GM20431 (cell line): ENCODE measurements around the gene ALOX5AP.

ENCODE experiments used
- in situ Hi-C: fragments of 300-500 bp; cut with MseI, MboI; formaldehyde crosslinking; loops from one replicate; pipeline ENCODE4 v1.15.0; 2020; ENCODE audit warnings: low sequenced_read_pairs; ENCODE audit not compliant: unreplicated experiment

The ALOX5AP gene

GRCh38 chr13:30735025-30735871 lies at the start of gene ALOX5AP:
Gene ALOX5AP (plus strand): TSS chr13:30735543. CDS start chr13:30735606, 63 bp downstream.
- in situ Hi-C loops, result no loop called here

DNA sequence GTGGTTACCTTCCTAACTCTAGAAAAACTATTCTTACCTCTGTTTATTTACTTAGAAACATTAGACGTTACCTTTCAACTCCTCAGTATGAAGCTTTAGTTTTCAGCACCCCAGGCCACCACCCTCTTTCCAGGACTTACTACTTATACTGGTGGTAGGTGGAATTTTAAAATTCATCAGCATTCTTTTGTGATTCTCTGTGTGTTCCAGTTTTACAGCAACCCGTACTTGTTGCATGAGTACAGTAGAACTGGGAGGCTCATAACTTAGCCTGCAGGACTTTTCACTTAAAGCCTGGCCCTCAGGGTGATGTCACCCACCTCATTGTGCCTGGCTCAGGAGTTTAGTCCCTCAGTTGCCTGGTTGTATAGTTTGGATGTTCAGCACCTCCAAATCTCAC lies 49.4 kb upstream of the ALOX5AP start:
- in situ Hi-C loops, result no loop called here

DNA sequence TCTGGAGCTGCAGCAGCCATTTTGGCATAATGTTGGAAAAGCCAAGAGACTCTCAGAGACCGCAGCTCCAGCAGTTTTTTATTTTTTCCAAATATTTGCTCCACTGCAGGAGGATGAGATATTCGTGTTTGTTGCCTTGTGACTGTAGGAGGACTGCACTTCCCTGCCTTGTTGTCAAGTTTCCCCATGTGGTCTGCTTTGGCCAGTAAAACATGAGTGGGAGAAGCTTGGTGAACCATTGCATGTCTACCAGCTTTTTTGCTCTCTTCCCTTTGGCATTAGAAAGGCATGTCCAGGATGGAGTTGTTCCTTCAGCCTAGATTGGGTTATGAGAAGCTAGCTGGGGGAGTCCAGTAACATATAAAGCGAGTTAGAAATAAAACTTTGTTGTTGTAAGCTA lies 47.7 kb upstream of the ALOX5AP start:
- in situ Hi-C loops, result no loop called here

DNA sequence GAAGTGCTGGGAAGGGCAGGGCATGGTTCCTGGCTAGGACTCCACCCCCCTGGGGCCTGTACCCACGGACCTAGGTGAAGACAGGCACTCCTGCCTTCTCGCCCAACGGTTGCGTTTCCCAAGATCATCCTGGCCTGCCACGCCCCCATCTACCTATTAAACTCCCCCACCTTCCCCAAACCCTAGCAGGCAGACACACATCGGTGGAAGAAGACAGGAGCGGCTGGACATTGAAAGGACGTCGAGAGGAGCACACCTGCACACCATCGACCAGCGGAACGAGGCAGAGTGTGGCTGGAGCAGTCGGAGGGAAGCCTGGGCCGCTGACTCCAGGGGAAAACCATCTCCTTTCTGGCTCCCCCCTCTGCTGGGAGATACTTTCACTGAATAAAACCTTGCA lies 45.6 kb upstream of the ALOX5AP start:
- in situ Hi-C loops, result no loop called here

DNA sequence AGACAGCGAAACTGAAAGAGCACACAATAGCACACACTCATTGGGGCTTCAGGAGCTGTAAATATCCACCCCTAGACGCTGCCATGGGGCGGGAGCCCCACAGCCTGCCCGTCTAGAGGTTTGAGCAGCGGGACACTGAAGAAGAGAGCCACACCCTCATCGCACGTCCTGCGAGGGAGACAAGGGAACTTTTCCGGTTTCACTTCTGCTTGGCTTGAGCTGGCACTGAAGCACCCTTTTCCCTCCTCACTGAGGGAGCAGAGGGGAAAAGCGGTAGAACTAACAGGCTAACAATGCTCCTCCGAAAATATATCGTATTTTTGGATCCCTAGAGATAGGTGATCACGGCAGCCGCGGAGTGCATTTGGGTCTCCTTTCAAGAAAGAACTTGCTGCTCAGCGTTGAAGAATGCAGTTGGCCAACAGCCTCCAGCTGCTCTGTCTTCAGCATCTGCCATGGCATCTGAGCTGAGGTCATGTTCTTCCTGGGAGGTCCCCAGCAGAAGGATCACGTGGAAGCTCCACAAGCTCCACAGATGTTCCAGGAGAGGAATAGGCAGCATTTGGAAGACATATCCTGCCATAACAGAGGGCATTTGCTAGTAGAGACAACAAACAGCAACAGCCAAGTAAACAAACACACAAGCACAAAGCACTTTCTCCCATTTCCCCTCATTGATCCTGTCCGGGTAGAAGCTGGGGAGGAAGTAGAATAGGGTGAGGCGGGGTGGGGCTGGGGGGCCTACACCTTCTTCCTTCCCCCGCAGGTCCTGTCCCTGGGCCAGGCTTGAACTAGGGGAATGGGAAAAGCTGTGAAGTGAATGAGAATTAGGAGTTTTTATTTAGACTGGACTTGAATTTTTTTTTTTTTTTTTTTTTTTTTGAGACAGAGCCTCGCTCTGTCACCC lies 44.8 kb upstream of the ALOX5AP start:
- in situ Hi-C loops, result no loop called here

DNA sequence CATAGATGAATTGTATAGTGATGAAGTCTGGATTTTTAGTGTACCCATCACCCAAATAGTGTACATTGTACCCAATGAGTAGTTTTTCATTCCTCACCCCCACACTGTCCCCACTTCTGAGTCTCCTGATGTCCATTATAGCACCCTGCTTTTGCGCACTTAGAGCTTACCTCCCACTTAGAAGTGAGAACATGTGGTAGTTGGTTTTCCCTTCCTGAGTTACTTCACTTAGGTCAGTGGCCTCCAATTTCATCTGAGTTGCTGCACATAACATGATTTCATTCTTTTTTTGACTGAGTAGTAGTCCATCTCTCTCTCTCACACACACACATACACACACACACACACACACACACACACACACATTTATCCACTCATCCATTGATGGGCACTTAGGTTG lies 43.2 kb upstream of the ALOX5AP start:
- in situ Hi-C loops, result no loop called here

DNA sequence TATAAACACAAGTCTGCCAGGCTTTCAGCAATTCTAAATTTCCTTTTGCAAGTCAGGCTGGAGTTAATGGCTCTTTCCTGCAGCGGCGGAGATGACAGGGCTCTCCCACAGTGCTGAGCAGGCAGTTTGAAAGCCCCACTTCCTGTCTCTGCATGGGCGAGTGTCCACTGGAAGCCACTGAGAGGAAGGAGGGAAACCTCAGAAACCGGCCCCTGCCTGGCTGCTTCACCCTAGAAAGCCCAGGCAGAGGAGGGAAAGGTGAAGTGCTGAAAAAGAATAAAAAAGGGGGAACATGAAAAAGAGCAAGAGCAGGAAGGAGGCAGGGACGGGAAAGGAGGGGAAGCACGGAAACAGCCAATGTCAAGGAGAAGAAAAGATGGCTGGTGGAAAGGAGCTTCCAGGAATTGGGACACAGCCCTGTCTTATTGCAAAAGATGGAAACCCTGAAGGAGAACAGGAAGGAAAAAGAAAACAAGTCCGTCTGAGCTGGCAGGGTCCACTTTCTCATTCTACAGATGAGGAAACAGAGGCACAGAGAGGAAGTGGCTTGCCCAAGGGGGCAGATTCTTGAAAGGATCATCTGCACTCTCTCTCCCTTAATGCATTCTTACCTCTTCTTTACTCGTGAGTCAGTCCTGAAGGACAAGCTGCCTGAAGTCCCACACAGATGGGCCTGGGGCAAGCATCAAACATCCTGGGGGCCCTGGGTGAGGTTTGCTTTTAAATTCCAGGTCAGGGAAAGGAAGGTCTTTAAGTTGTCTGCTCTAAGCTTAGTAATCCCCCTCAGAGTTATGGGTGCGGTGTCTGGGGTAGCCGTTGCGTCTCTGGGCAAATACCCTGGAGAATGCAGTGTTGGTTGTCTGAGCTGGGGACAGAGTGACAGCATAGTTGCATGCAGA lies 38.8 kb upstream of the ALOX5AP start:
- in situ Hi-C loops, result no loop called here

DNA sequence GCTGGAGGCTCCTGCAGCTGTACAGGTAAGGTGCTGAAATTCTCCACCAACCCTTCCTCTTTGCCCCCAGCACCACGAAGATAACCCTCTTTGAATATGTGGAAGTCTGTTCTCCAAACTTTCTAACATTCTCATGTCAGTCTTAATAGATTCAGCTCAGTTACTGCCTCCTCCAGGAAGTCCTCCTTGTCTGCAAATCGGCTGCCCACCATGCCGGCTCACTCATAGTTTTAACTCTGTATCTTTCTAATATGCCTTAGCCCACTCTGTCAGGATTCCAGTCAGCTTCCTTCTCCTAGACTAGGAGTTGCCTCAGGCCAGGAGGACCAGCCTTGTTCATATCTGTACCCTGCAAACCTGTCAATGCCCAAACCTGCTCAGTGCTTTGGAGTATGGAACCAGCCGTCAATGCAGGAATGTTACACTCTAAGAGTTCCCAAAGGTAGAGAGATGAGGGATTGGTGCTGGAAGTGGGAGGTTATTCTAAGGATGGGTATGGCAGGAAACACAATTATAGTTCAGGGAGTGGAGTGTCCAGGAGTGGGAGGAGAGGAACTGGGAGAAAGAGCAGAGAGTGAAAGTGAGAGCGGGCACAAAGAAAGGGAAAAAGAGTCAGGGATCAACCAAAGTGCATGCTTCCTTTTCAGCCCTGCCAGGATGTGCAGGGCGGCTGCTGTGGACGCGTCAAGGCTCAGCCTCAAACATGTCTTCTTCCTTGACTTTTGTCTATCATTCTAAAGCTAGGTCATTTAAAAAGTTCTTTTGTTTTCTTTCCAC lies 38.0 kb upstream of the ALOX5AP start:
- in situ Hi-C loops, result no loop called here

DNA sequence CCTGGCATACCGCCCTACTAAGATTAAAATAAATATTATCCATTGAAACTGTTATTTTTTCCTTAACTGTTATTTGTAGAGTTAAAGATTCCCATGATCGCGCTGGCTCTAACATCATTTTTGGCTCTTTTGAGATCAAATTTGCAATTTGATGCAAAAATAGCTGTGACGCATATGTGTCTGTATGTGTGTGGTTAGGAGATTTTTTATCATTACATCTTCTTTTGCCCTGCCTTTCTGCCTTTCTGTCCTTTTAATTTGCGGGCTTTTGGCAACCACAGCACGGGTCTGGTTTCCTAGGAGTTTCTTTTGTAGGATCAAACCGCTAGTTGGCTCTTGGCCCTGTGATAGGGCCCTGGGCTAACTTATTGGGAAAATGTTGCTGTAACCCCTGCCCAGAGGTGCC lies 37.3 kb upstream of the ALOX5AP start:
- in situ Hi-C loops, result no loop called here

GRCh38 chr13:30698488-30699005 lies 36.8 kb upstream of the ALOX5AP start:
- in situ Hi-C loops, result no loop called here

GRCh38 chr13:30700364-30700763 lies 35.0 kb upstream of the ALOX5AP start:
- in situ Hi-C loops, result no loop called here

- in situ Hi-C loops, result no loop called here
These were observed 33.3 kb upstream of the ALOX5AP start for GRCh38 chr13:30702006-30702405.

DNA sequence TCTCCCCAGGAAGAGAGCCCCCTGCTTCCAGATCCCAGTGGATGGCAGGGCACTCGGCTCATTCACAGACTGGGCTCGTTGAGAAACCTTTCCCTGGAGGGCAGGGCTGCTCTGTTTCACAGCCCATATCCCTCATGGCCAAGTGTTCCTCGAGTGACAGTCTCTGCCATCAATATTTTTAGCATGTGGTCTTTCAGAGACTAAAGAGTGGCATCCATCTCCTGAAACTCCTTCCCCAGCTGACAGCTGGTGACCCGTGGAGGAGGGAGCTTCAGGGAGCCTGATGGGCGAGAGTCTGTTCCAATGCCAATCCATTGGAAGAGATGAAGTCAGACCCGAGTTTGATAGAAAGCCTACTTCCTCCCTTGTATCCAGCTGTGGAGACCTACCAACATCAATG lies 30.7 kb upstream of the ALOX5AP start:
- in situ Hi-C loops, result no loop called here

DNA sequence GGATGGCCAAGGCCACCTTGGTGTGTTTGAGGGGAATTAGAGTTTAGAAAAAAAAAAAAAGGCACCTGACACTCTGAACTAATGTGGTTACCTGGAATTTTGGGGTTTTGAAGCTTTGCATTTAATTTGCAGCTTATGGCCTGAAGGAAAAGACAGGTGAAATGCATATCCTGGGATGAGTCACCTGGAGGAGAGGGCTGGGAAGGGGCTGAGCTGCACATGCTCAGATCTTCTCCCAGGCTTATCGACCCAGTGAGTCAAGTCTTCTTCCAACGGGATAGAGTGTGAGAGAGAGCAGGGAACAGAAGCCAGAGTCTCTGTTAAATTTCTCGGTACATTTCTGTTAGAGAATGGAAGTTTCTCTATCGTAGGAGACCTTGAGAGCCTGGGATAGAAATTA lies 29.7 kb upstream of the ALOX5AP start:
- in situ Hi-C loops, result no loop called here

GRCh38 chr13:30708541-30708940 lies 26.8 kb upstream of the ALOX5AP start:
- in situ Hi-C loops, result no loop called here

- in situ Hi-C loops, result no loop called here
These were observed 24.9 kb upstream of the ALOX5AP start for GRCh38 chr13:30710442-30710841.

DNA sequence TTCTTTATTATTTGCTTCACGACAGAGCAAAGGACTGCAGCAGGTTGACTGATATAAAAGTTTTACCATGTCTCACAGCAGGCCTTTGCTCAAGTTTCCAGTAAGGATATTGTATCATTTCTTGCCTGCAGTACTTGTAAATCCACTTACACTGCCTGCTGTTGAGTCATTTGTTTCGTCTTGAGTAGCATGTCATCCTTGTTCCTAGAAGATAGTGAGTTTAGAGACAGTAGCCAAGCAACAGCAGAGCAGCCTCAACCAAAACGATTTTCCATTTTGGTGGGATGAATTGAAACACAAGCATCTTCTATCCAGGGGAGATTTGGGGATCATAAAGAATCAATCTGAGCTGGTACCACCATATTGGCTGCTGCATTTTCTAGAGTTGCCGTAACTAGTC lies 24.0 kb upstream of the ALOX5AP start:
- in situ Hi-C loops, result no loop called here

DNA sequence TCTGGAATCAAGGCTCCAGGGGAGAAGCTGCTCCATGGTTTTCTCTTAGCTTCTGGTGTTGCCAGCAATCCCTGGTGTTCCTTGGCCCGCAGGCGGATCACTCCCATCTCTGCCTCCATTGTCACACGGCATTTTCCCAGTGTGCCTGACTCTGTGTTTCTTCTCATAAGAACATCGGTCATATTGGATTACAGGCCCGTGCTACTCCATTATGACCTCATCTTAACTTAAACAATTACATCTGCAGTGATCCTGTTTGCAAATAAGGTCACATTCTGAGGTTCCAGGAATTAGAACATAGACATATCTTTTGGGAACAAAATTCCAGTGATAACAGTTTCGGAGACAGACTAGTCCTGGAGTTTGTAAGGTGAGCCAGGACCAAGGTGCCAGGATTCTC lies 23.5 kb upstream of the ALOX5AP start:
- in situ Hi-C loops, result no loop called here
